Ascending aorta (tissue), 2 donors: ENCODE measurements around the gene RHOBTB3. TPM values are rescaled to one million over a fixed set of nuclear protein-coding genes. Genes with fewer than 3 reads are reported as not detected.

Experiments
- DNase-seq, 2 donors: peaks; one replicate each; pipeline ENCODE4 v3.0.0-alpha.2; 2019; ENCODE audit warnings: low spot score in 2 of 2
- H3K27ac ChIP-seq, 2 donors: fragments of 200-600 bp; sonication (generic); one replicate each; pipeline ENCODE4 v1.5.1; 2016 to 2017; ENCODE audit warnings: mild to moderate bottlenecking in 1 of 2
- H3K27me3 ChIP-seq: fragments of 200-600 bp; sonication (generic); one replicate; pipeline ENCODE4 v1.5.1; 2017
- H3K36me3 ChIP-seq, 2 donors: fragments of 200-600 bp; sonication (generic); one replicate each; pipeline ENCODE4 v1.5.1; 2016
- H3K4me1 ChIP-seq, 2 donors: fragments of 200-600 bp; sonication (generic); one replicate each; pipeline ENCODE4 v1.5.1; 2016 to 2017; ENCODE audit warnings: mild to moderate bottlenecking in 1 of 2
- H3K4me3 ChIP-seq, 2 donors: fragments of 200-600 bp; sonication (generic); one replicate each; pipeline ENCODE4 v1.5.1; 2016 to 2017; ENCODE audit warnings: mild to moderate bottlenecking in 1 of 2
- H3K9me3 ChIP-seq, 2 donors: fragments of 200-600 bp; sonication (generic); one replicate each; pipeline ENCODE4 v1.5.1; 2016
- intact Hi-C: fragments of 100-400 bp; cut with DNase I; formaldehyde crosslinking; loops from one replicate; pipeline ENCODE4 v1.15.1; 2023
- total RNA-seq: library from RNA; depleted of rRNA; stranded (reverse); fragments of >200 nt; gene quantifications from one replicate; pipeline ENCODE4 v1.1.0, GENCODE V29; 2016
- TF ChIP-seq, protein P1 (sequence below), 3 experiments: fragments of 200-600 bp in 2 of 3; fragments of 450-650 bp in 1 of 3; sonication (generic) in 2 of 3; IDR thresholded peaks; one replicate each; pipeline ENCODE4 v1.5.1; 2016 to 2019; ENCODE audit warnings: antibody characterized with exemption in 3 of 3, mild to moderate bottlenecking in 1 of 3, moderate library complexity in 1 of 3

Gene RHOBTB3
- total RNA-seq, 1 donor from 2014 or later = 153 TPM

DNA sequence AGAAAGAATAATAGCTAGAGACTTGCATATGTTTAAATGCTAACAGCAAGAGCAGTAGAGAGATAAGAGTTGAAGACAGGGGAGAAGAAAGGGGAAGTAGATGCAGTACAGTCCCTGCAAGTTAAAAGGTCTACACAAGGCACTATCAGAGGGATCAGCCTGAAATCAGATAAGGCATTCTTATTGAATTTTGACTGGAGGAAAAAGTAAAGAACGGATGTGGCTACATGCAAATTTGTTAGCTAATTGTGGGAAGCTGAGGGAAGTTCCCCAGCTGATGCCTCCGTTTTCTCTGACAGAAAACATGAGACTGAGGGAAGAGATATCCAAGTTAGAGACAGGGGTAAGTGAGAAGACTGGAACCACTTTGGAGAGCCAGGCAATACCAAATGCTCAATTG lies 12.9 kb upstream of the RHOBTB3 start:
- TF ChIP-seq, protein P1, sequence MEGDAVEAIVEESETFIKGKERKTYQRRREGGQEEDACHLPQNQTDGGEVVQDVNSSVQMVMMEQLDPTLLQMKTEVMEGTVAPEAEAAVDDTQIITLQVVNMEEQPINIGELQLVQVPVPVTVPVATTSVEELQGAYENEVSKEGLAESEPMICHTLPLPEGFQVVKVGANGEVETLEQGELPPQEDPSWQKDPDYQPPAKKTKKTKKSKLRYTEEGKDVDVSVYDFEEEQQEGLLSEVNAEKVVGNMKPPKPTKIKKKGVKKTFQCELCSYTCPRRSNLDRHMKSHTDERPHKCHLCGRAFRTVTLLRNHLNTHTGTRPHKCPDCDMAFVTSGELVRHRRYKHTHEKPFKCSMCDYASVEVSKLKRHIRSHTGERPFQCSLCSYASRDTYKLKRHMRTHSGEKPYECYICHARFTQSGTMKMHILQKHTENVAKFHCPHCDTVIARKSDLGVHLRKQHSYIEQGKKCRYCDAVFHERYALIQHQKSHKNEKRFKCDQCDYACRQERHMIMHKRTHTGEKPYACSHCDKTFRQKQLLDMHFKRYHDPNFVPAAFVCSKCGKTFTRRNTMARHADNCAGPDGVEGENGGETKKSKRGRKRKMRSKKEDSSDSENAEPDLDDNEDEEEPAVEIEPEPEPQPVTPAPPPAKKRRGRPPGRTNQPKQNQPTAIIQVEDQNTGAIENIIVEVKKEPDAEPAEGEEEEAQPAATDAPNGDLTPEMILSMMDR (IDR thresholded peaks at IDR 0.05) = no peak
- no peaks in the 10 kb centered on the region for H3K36me3 ChIP-seq
- H3K9me3 ChIP-seq = no peaks in the 10 kb centered on the region
- no peak for DNase-seq
- no peak overlapping the region for H3K27ac ChIP-seq
- no peak overlapping the region for H3K4me3 ChIP-seq
- intact Hi-C loops = no loop called here
- no peaks in the 10 kb centered on the region for H3K4me1 ChIP-seq
- H3K27me3 ChIP-seq = no peaks in the 10 kb centered on the region

DNA sequence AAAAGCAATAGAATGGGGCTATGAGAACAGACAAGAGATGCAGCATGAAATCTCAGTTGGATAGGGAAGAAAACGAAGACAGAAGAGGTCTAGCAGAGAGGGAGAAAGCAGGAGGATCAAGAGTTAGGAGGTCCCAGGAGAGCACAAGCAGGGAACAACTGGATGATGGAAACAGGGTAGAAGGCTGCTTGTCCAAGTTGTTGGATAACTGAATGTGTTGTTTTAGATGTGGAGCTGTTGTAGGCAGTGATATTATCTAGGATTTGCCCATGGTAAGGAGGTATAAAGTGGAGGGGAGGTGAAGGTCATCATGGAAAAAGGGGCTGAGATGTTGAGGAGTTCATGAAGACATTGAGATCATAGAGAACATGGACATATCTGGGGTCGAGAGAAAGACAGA lies 12.4 kb upstream of the RHOBTB3 start:
- no peak for DNase-seq
- H3K27me3 ChIP-seq = no peaks in the 10 kb centered on the region
- H3K36me3 ChIP-seq = no peaks in the 10 kb centered on the region
- TF ChIP-seq, protein P1 (IDR thresholded peaks at IDR 0.05) = no peak
- H3K4me3 ChIP-seq = no peak overlapping the region
- no peaks in the 10 kb centered on the region for H3K9me3 ChIP-seq
- H3K4me1 ChIP-seq = peaks cover 0 to 4% of the 10 kb centered on the region in 2 donors
- no peak overlapping the region for H3K27ac ChIP-seq
- intact Hi-C loops = no loop called here

DNA sequence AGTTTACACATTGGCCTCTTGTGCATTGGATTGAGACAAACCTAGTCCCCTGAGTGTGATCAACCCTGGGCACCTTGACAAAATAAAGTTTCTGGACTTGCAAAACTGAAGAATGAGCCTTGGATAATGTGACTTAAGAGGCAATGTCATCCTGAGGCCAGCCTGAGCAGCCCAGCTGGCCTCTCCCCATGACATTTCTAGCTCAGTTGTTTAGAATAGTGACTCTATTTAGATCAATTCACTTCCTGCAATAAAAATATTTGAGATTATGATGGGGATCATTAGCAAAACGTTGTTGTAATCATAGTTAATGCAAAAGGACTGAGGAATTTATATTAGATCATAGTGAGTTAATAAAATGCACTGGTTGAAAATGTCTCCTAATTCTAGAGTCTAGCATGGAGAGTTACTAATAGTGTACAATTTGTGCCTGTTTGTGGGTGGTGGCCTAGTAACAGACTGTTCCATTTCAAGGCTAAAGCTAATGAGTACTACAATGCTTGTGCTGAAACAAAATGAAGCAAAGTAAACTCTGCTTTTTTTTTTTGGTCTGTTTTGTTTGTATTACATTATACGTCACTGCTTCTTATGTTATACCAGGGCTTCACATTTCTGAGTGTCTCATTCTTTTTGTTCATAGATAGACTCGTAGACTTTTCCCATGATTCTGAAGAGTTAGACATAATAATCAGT lies 10.9 kb upstream of the RHOBTB3 start:
- no peaks in the 10 kb centered on the region for H3K36me3 ChIP-seq

DNA sequence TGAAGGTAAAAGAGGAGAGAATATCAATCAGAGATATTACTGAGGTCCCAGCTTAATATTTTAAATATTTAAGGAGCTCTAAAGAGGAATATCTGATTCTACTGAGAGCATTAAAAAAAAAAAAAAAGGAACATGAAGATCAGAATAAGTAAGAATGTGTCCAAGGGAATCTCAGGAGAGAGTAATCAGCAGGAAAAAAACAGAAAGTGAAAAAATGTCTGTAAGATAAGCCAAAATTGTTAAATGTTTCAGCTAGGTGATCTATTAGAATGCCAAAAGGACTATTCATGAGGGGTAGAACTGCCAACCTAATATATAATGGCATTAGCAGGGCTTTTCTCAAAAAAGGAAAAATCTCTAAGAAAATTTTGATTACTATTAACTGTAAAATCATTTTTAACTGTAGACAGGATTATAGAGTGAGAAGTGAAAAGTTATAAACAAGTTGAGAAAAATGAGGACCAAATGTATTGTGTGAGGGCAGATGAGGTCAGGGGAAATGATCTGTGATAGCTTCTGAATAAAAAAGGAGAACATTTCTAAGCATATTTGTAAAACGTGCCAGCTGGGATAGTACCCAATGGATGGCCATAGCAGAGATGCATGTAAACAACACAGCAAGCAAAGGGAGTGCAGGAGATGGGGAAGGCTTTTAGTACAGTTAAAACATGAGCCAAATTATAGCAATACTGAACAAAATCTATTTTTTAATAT lies 9.4 kb upstream of the RHOBTB3 start:
- Histone ChIP-seq H3K9me3 (no peaks in the 10 kb centered on the region), H3K27me3 (no peaks in the 10 kb centered on the region), H3K4me3 (no peak overlapping the region), H3K36me3 (no peaks in the 10 kb centered on the region), H3K27ac (no peak overlapping the region), H3K4me1 (peaks cover 0 to 11% of the 10 kb centered on the region in 2 donors)
- intact Hi-C loops = no loop called here
- no peak for DNase-seq
- TF ChIP-seq, protein P1 (IDR thresholded peaks at IDR 0.05) = no peak

More for the DNA sequence above, 10.9 kb upstream of the RHOBTB3 start:
- Histone ChIP-seq H3K4me1 (peaks cover 0 to 4% of the 10 kb centered on the region in 2 donors), H3K9me3 (no peaks in the 10 kb centered on the region), H3K27me3 (no peaks in the 10 kb centered on the region), H3K27ac (no peak overlapping the region), H3K4me3 (no peak overlapping the region)
- TF ChIP-seq, protein P1 (IDR thresholded peaks at IDR 0.05) = no peak
- intact Hi-C loops = no loop called here
- no peak for DNase-seq

DNA sequence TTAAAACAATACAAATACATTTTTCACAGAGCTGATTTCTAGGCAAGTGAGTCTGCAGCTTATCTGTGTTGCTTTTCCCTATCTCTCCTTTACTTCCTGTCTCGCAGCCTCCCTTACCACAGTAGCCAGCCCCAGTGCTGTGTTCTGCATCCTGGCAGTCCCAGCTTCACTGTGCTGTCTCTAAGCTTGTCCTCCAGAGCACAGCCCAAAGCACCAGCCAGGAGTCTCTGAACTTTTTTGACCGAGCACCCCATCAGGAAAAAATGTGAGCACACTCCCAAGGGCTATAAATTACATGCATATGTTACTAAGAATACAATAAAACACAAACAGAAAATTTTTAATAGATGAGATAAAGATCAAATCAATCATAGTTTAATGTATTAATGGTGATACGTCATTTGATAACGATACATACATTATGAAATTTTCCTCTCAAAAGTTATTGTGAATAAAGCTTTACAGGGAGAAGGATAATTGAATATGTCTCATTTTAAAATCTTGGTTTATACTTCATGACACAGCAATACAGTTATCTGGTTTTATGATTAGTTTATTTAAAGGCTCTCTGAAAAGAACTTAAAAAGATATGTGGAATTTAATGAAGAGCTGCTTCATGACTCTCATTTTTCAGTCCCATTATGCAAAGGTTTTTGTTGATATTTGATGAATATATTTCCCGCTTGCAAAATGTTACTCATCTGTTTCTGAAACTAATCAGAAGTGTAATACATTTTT lies 7.3 kb upstream of the RHOBTB3 start:
- TF ChIP-seq, protein P1 (IDR thresholded peaks at IDR 0.05) = no peak
- Histone ChIP-seq H3K36me3 (no peaks in the 10 kb centered on the region), H3K4me3 (no peak overlapping the region), H3K27me3 (no peaks in the 10 kb centered on the region), H3K27ac (no peak overlapping the region), H3K4me1 (peaks cover 0 to 19% of the 10 kb centered on the region in 2 donors), H3K9me3 (no peaks in the 10 kb centered on the region)
- no peak for DNase-seq
- intact Hi-C loops = no loop called here
